ENCODE results near the gene SLITRK3.
"Not testable (repeated sequence)": the region's sequence is repeated elsewhere in the genome, so short reads cannot be mapped to it uniquely, and the experiment has no call there.

SLITRK3 gene

GRCh38 chr3:165192610-165193192, 3.5 kb downstream of the SLITRK3 start:
- DNase-seq = no peak

DNA sequence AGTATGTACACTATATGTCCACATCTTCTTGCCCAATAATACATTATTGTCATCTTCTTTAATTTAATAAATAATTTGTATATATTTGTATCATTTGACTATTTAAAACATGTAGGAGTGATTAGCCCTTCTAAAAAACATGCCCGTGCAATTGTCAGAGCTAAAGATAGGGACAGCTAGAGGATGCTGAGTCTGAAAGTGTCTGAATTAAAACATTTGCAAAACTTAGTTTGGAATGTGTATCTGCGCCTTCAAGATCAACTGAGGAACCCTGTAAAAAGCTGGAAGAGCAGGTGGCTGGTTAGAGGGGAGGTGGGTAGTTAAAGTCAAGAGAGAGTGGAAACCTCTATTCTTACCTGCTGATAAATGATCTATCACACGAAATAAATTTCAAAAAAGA, 4.7 kb downstream of the SLITRK3 start:
- DNase-seq = no peak

DNA sequence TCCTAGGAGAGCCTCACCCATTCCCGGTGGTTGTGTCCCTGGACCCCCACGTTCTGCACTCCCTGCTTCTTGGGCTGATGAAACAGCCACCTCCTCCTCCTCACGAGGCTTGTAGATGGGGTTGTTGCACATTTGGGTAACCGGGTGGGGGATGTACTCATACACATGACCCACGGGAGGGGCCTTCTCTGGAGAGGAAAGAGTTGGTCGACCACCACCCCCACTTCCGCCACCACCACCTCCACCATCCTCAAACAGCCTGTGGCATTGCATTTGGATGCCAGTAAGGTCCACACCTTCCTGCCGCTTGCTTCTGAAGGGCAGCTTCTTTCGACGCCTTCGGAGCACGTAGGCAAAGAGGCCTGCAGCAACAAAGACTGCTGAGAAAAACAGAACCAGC, 7.7 kb downstream of the SLITRK3 start:
- DNase-seq = no peak

GRCh38 chr3:165185707-165186327, 10.4 kb downstream of the SLITRK3 start:
- peak; percentile 68 for DNase-seq

DNA sequence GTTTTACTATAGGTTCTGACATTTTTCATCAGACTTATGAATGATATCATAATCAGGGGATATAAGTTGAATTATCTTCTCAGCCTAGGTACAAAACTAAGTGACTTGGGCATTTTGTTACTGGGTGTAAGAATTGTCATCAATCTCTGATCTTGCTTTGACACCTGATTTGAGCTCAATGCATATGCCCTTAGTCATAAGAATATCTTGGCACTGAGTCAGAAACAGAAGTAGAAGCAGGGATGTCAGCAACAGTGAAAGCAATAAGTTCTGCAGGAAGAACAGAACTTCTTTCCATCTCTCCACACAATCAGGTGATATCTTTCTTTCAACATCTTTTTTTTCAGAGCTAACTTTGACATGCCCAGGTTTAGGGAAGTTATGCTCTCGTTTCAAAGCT, 14.6 kb downstream of the SLITRK3 start:
- DNase-seq = no peak

DNA sequence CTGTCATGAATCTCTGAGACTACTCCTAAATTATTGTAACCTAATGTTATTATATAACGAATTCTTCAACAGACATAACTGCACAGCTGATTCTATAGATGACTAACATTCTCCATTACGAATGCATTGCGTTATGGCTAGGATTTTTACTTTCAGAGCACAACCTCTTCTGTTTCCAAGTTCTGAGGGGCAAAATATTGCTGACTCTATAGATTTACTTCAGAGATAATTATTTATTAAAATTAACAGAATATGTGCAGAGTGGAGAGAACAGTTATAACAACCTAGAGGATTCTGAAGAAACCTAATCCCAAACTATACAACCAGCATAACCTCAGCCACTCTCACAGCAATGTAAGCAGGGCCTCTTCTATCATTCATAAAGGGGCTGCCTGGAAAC, 25.9 kb downstream of the SLITRK3 start:
- DNase-seq = no peak

DNA sequence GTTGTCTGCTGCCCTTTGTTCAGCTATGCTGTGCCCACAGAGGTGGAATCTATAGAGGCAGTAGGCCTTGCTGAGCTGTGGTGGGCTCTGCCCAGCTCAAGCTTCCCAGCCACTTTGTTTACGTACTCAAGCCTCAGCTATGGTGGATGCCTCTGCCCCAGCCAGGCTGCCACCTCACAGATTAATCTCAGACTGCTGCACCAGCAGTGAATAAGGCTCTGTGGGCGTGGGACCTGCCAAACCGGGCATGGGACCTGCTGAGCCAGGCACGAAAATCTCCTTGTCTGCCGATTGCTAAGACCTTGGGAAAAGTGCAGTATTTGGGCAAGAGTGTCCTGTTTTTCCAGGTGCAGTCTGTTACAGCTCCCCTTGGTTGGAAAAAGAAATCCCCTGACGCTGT, 26.8 kb downstream of the SLITRK3 start:
- DNase-seq = no peak

DNA sequence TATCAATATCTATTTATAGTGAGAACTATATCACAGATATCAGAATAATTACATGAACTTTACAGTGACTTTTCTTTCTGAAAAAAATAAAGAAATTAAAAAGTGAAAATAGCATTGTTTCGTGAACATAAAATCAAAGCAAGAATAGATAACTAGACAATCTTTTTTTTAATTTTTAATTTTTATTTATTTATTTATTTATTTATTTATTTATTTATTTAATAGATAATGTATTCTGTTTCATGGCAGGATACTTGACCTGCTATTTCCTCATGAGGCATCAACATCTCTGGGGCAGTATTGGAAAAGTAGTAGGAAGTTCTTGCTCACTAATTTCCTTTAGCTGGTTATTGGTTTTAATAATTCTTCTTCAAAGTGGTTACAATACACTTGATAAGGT, 33.3 kb downstream of the SLITRK3 start:
- DNase-seq = no peak

DNA sequence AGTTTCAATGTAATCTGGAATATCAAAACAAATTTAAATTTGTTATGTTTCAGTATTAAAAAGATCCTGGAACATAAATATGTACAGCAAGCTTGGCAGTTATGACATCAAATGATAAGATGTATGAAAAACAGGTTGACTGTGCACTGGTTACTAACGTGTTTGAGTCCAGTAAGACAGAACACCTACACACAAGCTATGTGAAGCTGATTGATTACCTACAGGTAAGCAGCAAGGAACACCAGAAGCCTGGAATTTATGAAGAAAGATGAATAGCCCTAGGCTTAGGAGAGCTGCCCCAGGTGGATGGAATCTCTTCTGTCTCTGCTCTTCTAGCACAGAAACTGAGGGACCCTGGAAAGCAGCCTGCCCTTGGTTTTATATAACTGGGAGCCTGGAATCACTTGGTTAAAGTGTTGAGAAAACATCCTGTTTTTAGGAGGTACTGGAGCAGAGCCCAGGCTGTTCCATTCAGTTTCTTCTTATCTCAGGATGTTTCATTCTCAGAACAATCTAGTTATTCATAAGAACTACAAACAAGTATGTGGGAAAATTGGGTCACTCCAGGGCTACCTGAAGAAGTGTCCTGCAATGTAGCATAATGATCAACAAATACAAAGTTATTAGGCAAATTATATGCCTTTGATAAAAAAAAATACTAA, 36.3 kb downstream of the SLITRK3 start:
- no peak for DNase-seq

GRCh38 chr3:165158011-165158410, 38.2 kb downstream of the SLITRK3 start:
- no peak for DNase-seq

GRCh38 chr3:165156757-165157420, 39.3 kb downstream of the SLITRK3 start:
- DNase-seq = no peak

DNA sequence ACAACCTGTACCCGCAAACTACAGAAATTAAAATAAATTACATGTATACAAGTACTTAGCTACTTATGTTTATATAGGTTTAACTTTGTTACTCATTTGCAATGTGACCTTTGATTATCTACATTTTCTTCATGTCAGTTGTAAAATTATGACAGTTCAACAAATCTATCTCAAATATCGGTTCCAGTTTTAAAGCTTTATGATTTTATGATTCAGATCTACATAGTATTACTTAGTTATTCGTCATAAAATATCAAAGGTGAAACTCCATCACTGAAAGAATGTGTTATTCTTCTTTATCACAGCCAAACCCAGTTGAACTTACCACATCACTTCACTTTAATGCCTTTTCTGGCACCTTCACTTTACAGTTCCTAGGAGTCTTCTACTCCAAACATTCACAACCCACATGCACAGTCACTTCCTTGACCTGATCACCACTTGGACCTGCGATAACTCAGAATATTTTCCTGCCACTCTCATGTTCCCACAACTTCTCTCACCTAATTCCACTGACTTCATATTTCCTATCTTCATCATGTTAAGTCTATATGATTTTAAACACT, 47.2 kb downstream of the SLITRK3 start:
- no peak for DNase-seq

DNA sequence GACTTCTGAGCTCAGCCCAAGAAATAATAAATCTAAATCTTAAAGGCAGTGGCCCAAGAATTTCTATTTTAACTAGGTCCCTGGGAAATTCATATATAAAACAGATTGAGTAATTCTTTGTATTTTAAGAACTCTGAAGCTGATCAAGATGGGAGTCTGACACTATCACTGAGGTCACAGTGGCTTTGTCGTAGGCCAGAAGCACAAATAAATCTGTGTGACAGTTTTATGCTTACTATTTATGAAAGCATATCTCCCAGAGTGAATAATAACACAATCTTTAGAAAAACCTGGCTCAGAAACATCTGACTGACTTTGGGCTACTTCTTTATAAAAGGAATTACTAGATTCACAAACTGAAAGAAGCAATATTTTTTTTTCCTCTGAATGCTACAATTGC, 51.9 kb downstream of the SLITRK3 start:
- no peak for DNase-seq

- DNase-seq = not testable (repeated sequence)
Observed at GRCh38 chr3:165139918-165140317, 56.3 kb downstream of the SLITRK3 start.
